GM19395 (cell line): Measurements from ENCODE around the gene PCSK5.

Source experiments
- ATAC-seq: cut with Tn5 transposase; IDR thresholded peaks from one replicate; pipeline ENCODE4 v1.9.1; 2021; ENCODE audit warnings: mild to moderate bottlenecking, moderate library complexity; ENCODE audit not compliant: unreplicated experiment

Gene PCSK5

DNA sequence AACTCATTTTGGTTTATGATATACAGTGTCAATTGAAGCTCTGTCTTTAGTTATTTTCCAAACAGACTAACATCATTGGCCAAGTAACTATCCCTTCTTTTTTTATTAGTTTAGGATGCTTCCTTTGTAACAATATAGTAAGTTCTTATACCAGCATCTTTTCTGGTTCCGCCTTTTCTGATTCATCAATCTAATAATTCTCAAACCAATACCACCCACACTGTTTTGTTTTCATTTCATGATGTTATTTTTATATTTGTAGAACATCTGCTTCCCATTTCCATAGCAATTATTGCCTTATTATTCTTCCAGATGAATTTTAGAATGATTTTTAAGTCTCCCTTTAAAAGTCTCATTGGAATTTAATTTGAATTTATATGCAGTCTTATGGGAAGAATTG, 285.7 kb downstream of the PCSK5 start:
- no peak for ATAC-seq

GRCh38 chr9:76177931-76178330, 287.5 kb downstream of the PCSK5 start:
- ATAC-seq, result no peak

DNA sequence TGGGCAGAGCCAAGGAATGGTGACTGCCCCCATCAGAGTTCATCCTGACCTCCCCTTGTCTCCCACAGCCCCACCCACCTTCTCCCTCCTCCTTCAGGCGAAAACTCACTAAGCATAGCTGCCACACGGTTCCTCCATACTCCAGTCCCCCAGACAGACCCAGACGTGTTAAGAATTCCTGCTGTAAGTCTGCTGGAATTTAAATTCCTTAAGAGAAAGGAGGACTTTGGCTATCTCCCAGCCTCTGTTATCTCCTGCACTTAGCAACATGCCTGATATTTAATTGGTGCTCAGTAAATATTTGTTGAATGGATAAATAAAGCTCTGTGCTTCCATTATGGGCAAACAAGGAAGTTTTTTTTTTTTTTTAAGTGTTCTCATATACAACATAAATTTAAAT, 290.1 kb downstream of the PCSK5 start:
- no peak for ATAC-seq

DNA sequence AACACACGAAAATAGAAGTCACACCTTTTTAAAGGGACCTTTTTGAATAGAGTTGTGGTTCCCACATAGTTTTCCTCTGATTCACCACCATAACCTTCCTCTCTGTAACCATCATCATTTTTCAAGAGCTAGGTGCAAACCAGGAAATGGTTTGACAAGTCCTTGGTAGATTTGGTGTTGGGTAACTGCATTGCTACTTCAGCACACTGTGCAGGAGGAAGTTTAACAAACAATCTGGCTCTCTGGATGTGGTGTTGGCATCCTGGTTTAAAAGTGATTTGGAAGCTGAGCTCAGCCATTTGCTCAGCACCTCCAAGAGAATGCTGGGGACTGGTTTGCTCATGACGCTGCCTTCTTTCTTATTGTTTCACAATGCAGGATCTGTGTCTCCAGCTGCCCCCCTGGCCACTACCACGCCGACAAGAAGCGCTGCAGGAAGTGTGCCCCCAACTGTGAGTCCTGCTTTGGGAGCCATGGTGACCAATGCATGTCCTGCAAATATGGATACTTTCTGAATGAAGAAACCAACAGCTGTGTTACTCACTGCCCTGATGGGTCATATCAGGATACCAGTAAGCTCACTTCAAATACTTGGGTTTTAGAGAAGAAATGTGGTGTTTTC, 290.7 kb downstream of the PCSK5 start:
- ATAC-seq, result no peak

DNA sequence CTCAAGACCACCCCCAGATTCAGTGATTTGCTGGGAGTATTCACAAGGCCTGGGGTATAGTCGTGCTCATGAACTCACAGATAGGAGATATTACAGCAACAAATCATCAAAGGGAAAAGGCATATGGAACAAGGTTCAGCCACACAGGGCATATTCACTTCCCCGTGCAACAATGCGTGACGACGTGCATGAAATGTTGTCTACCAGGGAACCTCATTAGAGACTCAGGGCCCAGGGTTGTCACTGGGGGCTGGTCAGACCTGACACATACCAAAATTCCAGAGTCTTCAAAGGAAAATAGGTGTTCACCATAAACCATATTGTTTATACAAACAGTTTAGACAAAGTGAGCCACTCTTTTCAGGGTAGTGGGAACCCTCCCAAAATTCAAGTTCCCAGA, 291.3 kb downstream of the PCSK5 start:
- ATAC-seq, result no peak

- ATAC-seq, result no peak
Measured at GRCh38 chr9:76185432-76185831, 295.0 kb downstream of the PCSK5 start.

DNA sequence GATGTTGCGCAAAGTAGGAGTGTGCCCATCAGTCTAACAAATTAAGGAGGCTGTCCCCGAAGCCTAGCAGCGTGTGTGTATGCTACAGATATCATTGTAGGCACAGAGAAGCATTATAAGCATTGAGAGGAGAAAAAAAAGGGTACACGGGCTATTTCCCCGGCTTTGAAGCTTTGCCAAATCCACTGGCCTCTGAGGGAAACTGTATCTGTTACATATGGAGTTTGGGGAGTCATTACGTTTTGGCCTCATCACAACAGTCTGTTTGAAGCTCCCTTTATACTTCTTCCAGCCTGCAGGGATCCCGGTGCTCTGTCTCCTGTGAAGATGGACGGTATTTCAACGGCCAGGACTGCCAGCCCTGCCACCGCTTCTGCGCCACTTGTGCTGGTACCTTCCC, 297.8 kb downstream of the PCSK5 start:
- ATAC-seq, result no peak

- ATAC-seq, result no peak
Measured at GRCh38 chr9:76188905-76189304, 298.4 kb downstream of the PCSK5 start.

DNA sequence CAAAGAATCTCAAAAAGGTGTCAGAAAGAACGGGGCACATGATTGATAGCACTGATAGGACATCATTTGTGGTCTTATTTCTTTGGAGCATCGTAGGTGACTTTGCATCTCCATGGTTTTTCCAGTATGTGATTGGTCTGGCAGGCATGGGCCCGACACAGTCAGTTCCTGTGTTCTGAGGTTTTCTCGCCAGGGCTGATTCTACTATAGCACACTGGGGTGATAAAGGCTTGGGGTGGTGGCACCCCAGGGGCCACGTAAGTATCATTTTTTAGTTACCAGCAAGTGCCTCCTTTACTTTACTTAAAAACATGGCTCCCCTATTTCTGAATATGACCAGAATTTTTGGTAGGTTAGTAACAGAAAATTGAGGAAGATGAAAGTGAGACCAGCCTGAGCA, 301.0 kb downstream of the PCSK5 start:
- ATAC-seq, result no peak

- no peak for ATAC-seq
Measured at GRCh38 chr9:76192013-76192412, 301.5 kb downstream of the PCSK5 start.

DNA sequence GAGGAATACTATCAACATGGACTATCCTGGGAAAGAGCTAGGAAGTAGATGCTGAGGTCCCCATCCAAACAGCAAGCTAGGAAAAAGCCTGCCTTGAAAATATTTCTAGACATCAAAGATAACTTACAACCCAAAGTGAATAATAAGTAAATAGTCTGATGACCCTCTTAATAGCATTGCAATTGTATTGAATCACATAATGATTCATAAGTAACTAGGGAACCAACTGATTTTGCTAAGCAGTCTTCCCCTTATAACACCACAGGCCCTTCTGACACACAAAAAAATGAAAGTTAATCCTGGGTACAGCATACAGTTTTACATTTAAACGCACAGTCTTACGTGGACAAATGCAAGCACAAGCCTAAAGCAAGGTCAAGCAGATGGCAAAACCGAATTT, 304.4 kb downstream of the PCSK5 start:
- ATAC-seq, result no peak

DNA sequence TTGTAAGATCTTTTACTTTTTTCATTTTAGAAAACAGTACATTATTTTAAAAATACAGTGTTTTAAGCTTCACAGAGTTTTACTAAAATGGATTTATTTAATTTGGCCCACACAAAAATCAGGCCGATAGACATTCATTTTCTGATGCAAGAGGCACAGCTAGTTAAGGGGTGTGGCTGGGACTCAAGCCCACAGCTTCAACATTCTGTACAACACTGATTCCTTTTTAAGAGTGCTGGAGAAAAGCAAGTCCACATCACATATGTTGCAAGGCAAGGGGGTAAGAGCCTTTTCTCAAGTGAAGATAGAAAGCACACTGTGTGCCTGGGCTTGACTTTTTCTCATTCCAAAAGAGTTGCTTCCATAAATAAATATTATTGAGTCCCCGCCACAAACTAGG, 307.9 kb downstream of the PCSK5 start:
- no peak for ATAC-seq

DNA sequence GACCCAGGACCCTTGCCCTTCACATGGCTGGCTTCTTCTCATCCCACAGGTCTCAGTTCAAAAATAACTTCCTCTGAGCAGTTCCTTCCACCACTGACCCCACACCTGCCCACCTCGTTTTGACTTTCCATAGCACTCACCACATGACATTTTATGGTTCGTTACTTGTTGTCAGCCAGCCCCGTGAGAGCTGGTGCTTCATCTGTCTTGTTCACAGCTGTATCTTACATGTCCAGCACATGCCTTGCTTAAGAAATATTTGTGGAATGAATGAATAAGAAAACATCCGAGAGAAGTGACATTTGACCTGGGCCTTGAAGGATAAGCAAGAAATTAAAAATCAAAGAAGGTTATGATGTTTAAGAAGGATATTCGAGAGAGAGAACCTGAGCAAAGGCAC, 309.8 kb downstream of the PCSK5 start:
- no peak for ATAC-seq

GRCh38 chr9:76200745-76201144, 310.3 kb downstream of the PCSK5 start:
- no peak for ATAC-seq

DNA sequence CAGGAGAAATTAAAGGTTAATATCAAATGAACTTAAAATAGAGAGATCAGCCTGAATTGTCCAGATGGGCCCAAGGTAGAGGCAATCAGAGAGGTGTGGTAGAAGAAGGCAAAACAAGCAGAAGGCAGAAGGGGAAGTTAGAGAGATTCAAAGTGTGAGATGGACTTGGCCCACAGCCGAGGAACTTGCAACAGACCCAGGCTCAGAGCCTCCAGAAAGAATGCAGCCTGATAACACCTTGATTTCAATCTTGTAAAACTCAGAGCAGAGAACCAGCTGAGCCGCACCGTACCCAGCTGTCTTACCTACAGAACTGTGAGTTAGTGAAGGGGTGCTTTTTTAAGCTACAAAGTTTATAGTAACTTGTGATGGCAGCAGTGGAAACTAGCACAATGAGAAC, 312.9 kb downstream of the PCSK5 start:
- no peak for ATAC-seq

DNA sequence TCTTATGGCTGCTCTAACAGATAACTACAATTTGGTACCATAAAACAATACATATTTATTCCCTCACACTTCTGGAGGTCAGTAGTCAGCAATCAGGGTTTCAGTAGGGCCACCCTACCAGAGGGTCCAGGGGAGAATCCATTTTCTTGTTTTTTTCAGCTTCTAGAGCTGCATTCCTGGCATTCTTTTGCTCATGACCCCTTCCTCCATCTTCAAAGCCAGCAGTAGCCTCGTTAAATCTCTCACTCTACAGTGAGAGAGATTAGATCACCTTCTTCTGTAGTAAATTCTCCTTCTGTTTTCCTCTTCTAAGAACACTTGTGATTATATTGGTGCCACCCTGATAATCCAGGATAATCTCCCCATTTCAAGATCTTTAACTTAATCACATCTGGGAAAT, 316.3 kb downstream of the PCSK5 start:
- no peak for ATAC-seq

GRCh38 chr9:76213751-76214150, 323.3 kb downstream of the PCSK5 start:
- ATAC-seq, result no peak

- ATAC-seq, result no peak
Measured at GRCh38 chr9:76215066-76215465, 324.6 kb downstream of the PCSK5 start.

GRCh38 chr9:76216161-76216649, 325.7 kb downstream of the PCSK5 start:
- no peak for ATAC-seq

- no peak for ATAC-seq
Measured at GRCh38 chr9:76218117-76218885, 327.8 kb downstream of the PCSK5 start.

DNA sequence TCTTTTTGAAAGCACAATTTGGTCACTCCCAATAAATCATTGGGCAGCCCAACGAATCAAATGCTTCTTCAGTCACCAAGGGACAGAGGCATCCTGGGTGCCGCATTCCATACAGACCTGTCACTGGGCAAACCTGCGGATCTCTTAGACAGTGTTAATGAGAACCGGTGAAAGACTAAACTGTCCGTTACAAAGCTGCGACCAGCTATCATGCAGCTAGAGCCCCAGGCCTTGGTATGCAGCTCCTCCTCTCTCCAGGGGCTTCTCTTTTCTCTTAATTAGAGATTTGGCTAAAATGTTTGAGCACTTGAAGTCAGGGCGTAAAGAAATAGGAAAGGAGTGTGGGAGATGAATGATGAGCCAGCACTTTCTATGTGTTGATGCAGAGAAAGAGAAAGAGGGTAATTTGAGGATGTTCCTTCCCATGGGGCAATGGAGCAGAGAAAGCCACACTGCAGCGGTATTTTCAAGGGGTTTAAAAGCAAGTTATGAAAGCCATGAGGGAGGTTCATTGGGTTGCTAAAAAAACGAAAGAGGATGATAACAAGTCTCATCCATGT, 328.5 kb downstream of the PCSK5 start:
- no peak for ATAC-seq

DNA sequence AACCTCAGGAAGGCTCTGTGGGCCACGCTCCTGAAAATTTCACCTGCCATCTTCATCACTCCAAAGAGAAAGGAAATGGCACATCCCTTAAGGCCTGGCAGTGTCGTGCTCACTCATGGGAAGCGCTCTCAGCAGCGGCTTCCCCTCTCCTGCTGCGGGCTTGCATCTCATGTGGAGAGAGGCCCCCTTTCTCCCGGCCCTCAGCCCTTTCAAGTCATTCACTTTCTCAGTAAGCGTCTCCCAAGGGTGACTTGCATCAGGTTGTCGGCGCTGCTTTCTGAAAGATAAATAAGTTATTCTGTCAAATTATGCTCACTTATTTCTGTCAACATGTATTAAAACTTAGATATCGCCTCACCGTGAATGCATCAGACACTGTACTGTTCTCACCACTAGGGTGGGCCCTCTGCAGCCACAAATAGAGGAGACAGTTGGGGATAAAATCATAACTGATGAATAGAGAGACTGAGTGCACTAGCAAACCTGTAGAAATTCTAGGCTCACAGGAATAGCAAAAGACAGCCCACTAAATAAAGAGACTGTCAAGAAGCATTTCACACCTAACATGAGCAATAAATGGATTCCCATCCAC, 329.2 kb downstream of the PCSK5 start:
- no peak for ATAC-seq
